HG03432 (cell line): Measurements from ENCODE around the gene PRAMEF15.
"Not testable (repeated sequence)": the region's sequence is repeated elsewhere in the genome, so short reads cannot be mapped to it uniquely, and the experiment has no call there.

Source experiments
- ATAC-seq: cut with Tn5 transposase; IDR thresholded peaks from one replicate; pipeline ENCODE4 v1.9.1; 2021; ENCODE audit warnings: mild to moderate bottlenecking, moderate library complexity; ENCODE audit not compliant: unreplicated experiment

The PRAMEF15 gene

GRCh38 chr1:13315281-13315680 is at the start of gene PRAMEF15:
Gene PRAMEF15 (plus strand): TSS chr1:13315581. CDS start chr1:13318408, 2,827 bp downstream.
- ATAC-seq = not testable (repeated sequence)

- ATAC-seq = not testable (repeated sequence)
Measured at GRCh38 chr1:13277016-13277415, 38.4 kb upstream of the PRAMEF15 start.

GRCh38 chr1:13279617-13280016 is 35.8 kb upstream of the PRAMEF15 start:
- not testable (repeated sequence) for ATAC-seq

GRCh38 chr1:13285037-13285436 is 30.3 kb upstream of the PRAMEF15 start, which contains the start of gene PRAMEF8:
Gene PRAMEF8 (minus strand): TSS chr1:13285137. CDS start chr1:13284091, 1,046 bp downstream.
- ATAC-seq = not testable (repeated sequence)

GRCh38 chr1:13289030-13289429 is 26.4 kb upstream of the PRAMEF15 start:
- ATAC-seq = not testable (repeated sequence)

- not testable (repeated sequence) for ATAC-seq
Measured at GRCh38 chr1:13297216-13297931, 18.0 kb upstream of the PRAMEF15 start.

- ATAC-seq = not testable (repeated sequence)
Measured at GRCh38 chr1:13298699-13299098, 16.7 kb upstream of the PRAMEF15 start.

GRCh38 chr1:13302197-13302596 is 13.2 kb upstream of the PRAMEF15 start:
- ATAC-seq = not testable (repeated sequence)

GRCh38 chr1:13303239-13303638 is 12.1 kb upstream of the PRAMEF15 start, which contains the start of gene PRAMEF33:
Gene PRAMEF33 (plus strand): TSS chr1:13303539. CDS start chr1:13305955, 2,416 bp downstream.
- ATAC-seq = not testable (repeated sequence)

GRCh38 chr1:13342496-13342895 is 27.1 kb downstream of the PRAMEF15 start:
- not testable (repeated sequence) for ATAC-seq

GRCh38 chr1:13347034-13347433 is 31.7 kb downstream of the PRAMEF15 start, which contains the start of gene PRAMEF14:
Gene PRAMEF14 (minus strand): TSS chr1:13347134. CDS start chr1:13345314, 1,820 bp downstream.
- ATAC-seq = not testable (repeated sequence)

GRCh38 chr1:13353476-13353875 is 38.1 kb downstream of the PRAMEF15 start:
- ATAC-seq = not testable (repeated sequence)

- not testable (repeated sequence) for ATAC-seq
Measured at GRCh38 chr1:13354475-13354874, 39.1 kb downstream of the PRAMEF15 start.

- ATAC-seq = not testable (repeated sequence)
Measured at GRCh38 chr1:13356774-13357173, 41.4 kb downstream of the PRAMEF15 start.

GRCh38 chr1:13362364-13362763 is 47.0 kb downstream of the PRAMEF15 start:
- not testable (repeated sequence) for ATAC-seq

- not testable (repeated sequence) for ATAC-seq
Measured at GRCh38 chr1:13364928-13365327, 49.5 kb downstream of the PRAMEF15 start.

GRCh38 chr1:13366536-13366935 is 51.2 kb downstream of the PRAMEF15 start:
- ATAC-seq = not testable (repeated sequence)

- not testable (repeated sequence) for ATAC-seq
Measured at GRCh38 chr1:13368544-13368943, 53.2 kb downstream of the PRAMEF15 start.
